Chondrocyte (in vitro differentiated cells): ENCODE results near the gene CDH11. TPM values are rescaled to one million over a fixed set of nuclear protein-coding genes. Genes with fewer than 3 reads are reported as not detected.

Source experiments
- DNase-seq: peaks from one replicate; pipeline ENCODE4 v3.0.0; 2021; ENCODE audit warnings: mixed read lengths, low spot score
- H3K27ac Mint-ChIP-seq: one replicate; pipeline ENCODE4 v1.8.0; 2021; ENCODE audit warnings: mild to moderate bottlenecking, moderate library complexity, mixed read lengths; ENCODE audit not compliant: unreplicated experiment
- H3K27me3 Mint-ChIP-seq: 2 replicates; pipeline ENCODE4 v1.8.0; 2021; ENCODE audit warnings: low read depth, mixed read lengths
- H3K36me3 Mint-ChIP-seq: 2 replicates; pipeline ENCODE4 v1.8.0; 2021; ENCODE audit warnings: low read depth, mixed read lengths
- H3K4me1 Mint-ChIP-seq: 2 replicates; pipeline ENCODE4 v1.8.0; 2021; ENCODE audit warnings: low read depth, mild to moderate bottlenecking, mixed read lengths
- H3K4me3 Mint-ChIP-seq: one replicate; pipeline ENCODE4 v1.8.0; 2021; ENCODE audit warnings: mild to moderate bottlenecking, moderate library complexity, mixed read lengths; ENCODE audit not compliant: unreplicated experiment
- H3K9me3 Mint-ChIP-seq: 2 replicates; pipeline ENCODE4 v1.8.0; 2021; ENCODE audit warnings: low read depth, mixed read lengths
- total RNA-seq: library from RNA; stranded (reverse); gene quantifications from 3 replicates; pipeline ENCODE4 v1.2.1, GENCODE V29; 2021
- TF ChIP-seq, protein P1 (sequence below): fragments of 200-600 bp; sonication (generic); IDR thresholded peaks from 2 replicates; pipeline ENCODE4 v1.5.0; 2021; ENCODE audit warnings: antibody characterized with exemption, mild to moderate bottlenecking, moderate library complexity

The CDH11 gene
- total RNA-seq, 1 donor from 2014 or later: 936 TPM

DNA sequence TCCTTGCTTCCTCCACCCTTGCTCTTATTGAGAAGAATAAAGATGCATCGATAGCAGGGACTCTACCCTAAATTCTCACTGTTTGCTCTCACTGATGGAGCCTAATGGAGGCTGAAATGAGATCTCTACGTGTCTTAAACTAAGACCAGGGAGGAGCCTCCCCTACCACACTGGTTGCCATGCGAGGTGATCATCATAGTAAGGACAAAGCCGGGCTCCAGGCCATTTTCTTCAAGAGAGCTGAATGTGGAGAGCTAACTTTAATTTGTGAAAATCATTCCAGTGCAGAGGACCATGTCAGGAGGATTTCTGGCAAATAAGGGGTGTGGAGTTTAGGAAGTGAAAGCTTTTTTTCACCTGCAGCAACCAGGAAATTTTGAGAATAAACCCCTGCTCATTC is 5.6 kb downstream of the CDH11 start:
- TF ChIP-seq, protein P1, sequence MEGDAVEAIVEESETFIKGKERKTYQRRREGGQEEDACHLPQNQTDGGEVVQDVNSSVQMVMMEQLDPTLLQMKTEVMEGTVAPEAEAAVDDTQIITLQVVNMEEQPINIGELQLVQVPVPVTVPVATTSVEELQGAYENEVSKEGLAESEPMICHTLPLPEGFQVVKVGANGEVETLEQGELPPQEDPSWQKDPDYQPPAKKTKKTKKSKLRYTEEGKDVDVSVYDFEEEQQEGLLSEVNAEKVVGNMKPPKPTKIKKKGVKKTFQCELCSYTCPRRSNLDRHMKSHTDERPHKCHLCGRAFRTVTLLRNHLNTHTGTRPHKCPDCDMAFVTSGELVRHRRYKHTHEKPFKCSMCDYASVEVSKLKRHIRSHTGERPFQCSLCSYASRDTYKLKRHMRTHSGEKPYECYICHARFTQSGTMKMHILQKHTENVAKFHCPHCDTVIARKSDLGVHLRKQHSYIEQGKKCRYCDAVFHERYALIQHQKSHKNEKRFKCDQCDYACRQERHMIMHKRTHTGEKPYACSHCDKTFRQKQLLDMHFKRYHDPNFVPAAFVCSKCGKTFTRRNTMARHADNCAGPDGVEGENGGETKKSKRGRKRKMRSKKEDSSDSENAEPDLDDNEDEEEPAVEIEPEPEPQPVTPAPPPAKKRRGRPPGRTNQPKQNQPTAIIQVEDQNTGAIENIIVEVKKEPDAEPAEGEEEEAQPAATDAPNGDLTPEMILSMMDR: no peak
- Mint-ChIP-seq H3K9me3 (no peaks in the 10 kb centered on the region), H3K36me3 (peaks cover 31% of the 10 kb centered on the region), H3K27me3 (no peaks in the 10 kb centered on the region), H3K27ac (peak overlapping the region; percentile 98), H3K4me1 (peaks cover 76% of the 10 kb centered on the region), H3K4me3 (peak overlapping the region; percentile 95)
- no peak for DNase-seq

DNA sequence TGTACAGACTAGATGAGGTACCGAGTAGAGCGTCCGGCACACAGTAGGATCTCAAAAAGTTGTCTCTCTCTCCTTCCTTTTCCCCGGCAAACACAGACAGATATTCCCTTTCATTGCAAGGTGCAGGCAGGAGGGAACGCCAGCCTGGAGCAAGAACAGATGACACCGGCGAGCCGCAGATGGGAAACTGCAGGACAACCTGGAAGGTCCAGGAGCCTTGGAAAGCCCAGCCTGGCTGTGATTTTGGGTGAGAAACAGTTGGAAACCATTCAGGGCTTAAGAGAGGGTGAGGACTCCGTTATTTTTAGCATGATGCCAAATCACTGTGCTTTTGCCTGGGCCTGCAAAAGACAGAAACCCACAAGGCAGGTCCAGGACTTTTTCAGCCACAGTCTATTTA is 7.3 kb downstream of the CDH11 start:
- H3K9me3 Mint-ChIP-seq: no peaks in the 10 kb centered on the region
- TF ChIP-seq, protein P1: no peak
- peaks cover 92% of the 10 kb centered on the region for H3K4me1 Mint-ChIP-seq
- peak overlapping the region; percentile 73 for H3K27ac Mint-ChIP-seq
- no peak for DNase-seq
- peak overlapping the region; percentile 15 for H3K4me3 Mint-ChIP-seq
- peaks cover 30% of the 10 kb centered on the region for H3K36me3 Mint-ChIP-seq
- no peaks in the 10 kb centered on the region for H3K27me3 Mint-ChIP-seq

DNA sequence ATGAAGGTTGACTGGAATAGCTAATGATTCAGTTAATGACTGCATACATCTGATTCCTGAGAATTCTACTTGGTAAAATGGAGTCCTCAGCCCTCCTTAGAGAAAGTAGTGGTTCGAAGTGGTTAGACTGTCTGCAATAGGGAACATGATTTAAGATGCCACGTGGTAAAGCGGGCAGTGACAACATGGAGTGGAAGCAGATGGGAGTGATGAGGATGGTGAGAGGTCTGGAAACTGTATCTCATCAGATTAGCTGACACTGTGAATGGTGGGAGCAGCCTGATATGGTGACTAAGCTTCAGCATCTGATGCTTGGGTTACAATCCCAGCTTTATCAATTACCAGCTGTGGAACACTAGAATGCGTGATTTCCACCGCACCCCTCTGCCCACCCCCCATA is 8.4 kb downstream of the CDH11 start:
- Mint-ChIP-seq H3K9me3 (no peaks in the 10 kb centered on the region), H3K36me3 (peaks cover 32% of the 10 kb centered on the region), H3K27ac (peak overlapping the region; percentile 28), H3K4me1 (peaks cover 92% of the 10 kb centered on the region), H3K27me3 (no peaks in the 10 kb centered on the region), H3K4me3 (no peak overlapping the region)
- TF ChIP-seq, protein P1: no peak
- no peak for DNase-seq

DNA sequence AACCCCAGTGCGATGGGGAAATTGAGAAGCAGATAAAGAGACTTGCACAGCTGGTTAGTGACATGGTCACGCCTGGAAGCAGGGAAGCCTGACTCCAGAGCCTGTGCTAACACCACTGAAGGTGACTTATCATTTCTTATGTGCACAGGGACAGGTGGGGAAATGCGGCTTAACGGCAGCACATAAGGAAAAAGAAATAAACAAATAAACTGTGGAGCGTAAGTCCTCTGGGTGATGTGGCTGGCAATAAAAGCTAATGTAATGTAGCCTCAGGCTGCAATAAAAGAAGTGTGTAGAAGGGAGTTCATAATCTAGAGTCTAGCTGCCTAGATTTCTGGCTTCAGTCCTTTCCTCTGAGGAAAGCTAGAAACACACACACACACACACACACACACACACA is 10.6 kb downstream of the CDH11 start:
- H3K27ac Mint-ChIP-seq: peak overlapping the region; percentile 50
- H3K4me1 Mint-ChIP-seq: peaks cover 92% of the 10 kb centered on the region
- H3K4me3 Mint-ChIP-seq: no peak overlapping the region
- H3K36me3 Mint-ChIP-seq: peaks cover 20% of the 10 kb centered on the region
- no peaks in the 10 kb centered on the region for H3K9me3 Mint-ChIP-seq
- no peaks in the 10 kb centered on the region for H3K27me3 Mint-ChIP-seq
- TF ChIP-seq, protein P1: no peak
- no peak for DNase-seq

DNA sequence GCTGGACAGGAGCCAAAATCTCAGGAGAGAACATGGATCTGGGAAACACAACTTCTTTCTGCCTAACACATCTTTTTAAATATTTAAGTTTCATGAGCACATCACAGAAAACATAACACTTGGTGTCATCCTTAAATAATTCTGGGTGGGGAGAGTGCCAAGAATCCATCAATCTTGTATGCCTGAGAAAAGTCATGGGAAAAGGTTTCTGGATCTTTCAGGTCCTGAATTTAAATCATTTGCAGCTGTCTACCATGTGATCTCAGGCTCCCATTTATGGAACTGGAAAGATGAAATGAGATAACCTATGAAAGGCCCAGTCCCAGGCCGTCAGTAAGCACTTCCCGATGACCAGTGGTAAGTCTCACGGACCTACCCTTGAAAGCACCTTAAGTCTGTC is 15.1 kb downstream of the CDH11 start:
- Mint-ChIP-seq H3K27me3 (no peaks in the 10 kb centered on the region), H3K9me3 (no peaks in the 10 kb centered on the region), H3K27ac (peak overlapping the region; percentile 91), H3K36me3 (peaks cover 10% of the 10 kb centered on the region), H3K4me1 (peaks cover 95% of the 10 kb centered on the region), H3K4me3 (peak overlapping the region; percentile 20)
- TF ChIP-seq, protein P1: no peak
- no peak for DNase-seq
